Medulla oblongata (tissue), 1 donor: ENCODE measurements around the gene POU3F2.

ENCODE experiments used
- DNase-seq: peaks from one replicate; pipeline ENCODE4 v3.0.0-alpha.2; 2015; ENCODE audit errors: extremely low spot score

The POU3F2 gene

DNA sequence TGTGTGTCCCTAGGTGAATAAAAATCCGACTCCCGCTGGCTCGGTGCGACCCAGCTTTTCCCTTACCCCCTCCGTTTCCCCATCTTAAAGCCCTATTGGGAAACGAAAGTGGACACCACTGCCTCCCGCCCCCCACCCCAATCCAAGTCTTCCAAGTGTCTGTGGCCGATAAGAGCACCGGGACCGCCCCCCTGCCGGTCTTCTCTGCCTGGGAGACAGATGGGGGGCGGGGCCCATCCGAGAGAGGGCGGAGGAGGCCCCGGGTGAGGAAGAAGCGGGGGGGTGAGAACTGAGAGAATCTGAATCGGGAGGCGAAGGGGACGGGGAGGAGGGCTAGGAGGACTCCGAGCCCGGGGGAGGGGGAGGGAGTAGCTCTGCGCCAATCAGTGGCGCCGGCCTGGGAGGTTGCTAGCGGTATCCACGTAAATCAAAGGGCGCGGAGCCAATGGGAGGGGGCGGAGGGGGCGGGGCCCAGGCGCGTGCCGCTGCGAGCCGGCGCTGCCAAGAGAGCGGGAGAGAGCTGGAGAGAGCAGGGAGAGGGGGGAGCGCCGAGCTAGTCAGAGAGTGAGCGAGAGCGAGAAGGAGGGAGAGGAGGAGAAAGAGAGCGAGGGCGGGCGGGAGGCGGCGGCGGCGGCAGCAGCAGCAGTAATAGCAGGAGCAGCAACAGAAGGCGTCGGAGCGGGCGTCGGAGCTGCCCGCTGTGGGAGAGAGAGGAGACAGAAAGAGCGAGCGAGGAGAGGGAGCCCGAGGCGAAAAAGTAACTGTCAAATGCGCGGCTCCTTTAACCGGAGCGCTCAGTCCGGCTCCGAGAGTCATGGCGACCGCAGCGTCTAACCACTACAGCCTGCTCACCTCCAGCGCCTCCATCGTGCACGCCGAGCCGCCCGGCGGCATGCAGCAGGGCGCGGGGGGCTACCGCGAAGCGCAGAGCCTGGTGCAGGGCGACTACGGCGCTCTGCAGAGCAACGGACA lies at the start of gene POU3F2:
Gene POU3F2 (plus strand): TSS at position 515 of the 972 bp plus-strand sequence. CDS start 300 bp downstream, at position 815.
- peak; percentile 98 for DNase-seq

DNA sequence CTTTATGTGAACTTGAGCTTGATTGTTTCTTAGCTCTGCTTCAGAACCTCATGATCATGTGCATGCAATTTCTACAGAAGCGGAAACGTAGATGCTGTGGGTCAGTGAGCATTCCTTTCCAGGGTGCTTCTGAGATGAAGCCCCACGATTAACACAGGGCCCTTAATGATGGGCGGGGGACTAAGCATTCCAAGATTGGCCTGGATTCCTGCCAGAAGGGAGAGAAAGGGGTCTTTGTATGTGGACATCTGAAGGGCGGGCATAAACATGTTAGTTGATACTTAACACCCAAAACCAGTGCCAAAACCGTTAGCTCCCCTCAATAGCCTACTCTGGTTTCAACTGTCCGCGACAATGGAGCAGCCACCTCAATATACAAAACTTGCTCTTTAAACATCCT lies 46.9 kb upstream of the POU3F2 start:
- DNase-seq = peak; percentile 56

DNA sequence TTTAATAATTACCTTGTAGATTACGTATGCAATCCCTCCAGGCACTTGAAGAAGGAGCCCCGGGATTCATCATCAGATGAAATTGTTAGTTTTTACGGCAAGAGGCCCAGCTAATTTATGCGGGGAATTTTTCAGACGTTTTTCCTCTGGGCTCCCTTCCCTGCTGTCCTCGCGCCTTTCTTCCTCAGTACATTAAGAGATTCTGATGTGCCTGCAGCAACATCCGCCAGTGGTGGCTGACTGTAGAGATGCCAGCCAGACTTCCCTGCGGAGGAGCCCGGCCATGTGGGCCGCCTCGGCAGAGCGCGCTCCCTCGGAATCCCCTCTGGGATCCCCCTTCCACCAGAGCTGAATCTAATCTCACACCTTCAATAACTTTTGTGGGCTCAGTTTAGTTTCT lies 46.4 kb upstream of the POU3F2 start:
- peak; percentile 31 for DNase-seq

DNA sequence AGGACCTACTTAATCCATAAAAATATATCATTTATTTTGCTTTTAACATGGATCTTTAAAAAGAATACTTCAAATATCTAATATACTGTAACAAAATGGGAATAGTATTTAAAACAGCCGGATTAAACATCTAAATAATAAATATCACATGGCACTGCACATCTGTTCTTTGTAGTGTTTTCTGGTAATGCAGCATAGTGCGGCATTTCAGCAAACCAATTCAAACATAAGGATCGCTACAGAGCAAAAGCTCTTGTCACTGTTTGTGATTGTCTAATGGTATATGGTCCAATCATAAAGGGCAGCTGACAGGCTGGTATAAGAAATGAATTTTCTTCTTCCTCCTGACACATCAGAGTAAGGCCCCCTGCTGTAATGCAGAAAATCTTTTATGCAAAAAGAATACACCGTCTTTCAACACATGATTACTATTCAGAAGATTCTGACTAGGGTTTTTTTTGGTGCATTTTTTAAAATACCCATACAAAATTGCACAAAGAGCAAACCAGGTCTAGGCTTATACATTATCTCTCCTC lies 40.0 kb upstream of the POU3F2 start:
- no peak for DNase-seq

DNA sequence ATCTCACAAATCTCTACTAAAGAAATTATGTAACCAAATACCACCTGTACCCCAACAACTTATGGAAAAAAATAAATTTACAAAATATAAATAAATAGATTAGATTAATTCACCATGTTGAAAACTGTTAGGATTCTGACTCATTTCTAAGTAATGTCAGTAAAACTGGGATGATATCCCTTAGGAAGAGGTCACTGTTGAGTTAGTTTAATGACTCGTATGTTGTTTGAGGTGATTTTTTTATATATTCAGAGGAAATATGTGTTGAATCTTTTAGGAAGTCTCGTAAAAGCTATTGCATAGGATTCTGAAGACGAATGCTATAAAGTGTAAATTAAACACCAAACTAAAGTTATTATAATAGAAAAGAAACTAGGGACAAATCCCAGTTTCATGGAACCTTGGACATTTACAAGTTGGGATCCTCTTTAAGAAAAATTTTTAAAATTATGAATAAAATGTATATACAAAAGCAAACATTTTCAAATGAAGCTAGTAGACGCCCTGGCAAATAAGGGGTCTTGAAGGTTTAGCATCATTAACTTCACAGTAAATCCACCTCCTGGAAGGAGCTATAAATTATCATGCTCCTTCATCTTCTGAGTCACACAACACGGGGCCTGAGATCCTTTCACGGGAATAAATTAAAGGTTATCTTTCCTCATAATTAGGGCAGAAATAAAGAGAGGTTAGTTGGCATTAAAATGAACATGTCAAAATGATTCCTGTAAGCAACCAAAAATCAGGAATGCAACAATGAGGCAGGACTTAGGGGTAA lies 37.0 kb upstream of the POU3F2 start:
- no peak for DNase-seq

DNA sequence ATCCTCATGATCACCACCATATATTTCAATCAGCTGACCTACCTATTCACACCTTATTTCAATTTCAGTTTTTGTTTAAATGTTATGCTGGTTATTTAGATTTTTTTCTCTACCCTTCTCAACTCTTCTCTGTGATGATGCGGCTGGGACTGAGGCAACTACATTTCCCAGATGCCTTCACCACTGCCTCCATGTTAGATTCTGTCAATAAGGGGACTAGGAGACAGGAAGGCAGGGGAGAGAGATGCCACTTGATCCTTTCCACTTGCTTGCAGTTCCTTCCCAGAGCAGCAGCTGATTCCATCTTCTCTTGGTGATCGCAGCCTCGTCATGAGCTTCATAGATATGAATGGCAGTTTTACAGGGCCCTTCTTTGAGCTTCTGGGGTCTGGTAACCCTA lies 33.5 kb upstream of the POU3F2 start:
- no peak for DNase-seq

DNA sequence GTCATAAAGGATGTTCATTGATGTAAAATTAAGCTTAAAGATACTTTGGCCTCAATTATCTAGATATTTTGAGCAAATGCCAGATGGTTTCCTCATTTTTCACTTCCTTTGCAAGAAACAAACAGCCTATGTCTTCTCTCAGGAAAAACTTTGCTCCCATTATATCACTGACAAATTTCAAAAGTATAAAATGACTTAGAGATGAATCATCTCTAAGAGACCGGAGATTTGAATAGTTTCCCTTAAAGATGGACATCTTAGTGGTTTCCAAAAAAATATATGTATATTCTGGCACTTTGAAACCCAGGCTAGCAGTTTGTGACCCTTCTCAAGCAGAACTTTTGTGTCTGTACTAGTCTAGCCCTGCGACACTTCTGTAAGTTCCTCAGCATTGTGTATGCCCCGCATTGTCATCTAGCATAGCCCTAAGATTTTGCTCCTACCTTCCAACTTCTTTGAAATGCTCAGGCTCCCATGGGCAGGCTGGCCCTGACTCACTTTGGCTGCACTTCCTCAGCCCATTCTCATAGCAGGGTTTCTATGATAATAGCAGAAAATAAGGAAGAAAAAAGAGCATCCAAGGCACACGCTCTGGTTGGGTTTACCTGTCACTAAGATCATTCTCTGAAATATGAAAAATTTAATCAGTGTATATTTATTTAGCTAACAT lies 25.7 kb upstream of the POU3F2 start:
- DNase-seq = no peak

DNA sequence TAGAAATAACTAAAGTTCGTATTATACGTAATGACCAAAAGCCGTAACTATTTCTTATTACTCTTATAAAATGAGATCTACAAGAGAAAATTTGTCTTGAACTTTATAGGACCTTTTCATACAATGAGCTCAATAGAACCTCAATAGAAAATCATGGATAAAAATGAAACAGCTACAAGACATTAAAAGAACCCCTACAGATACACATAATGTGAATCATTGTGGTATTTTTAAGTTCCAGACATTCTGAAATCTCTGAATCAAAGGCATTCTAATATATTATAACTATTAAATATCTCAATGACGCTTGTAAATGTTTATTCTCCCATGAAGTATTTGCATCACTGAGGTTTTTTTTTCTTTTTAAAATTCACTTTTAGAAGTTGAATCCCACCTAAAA lies 22.2 kb upstream of the POU3F2 start:
- no peak for DNase-seq

DNA sequence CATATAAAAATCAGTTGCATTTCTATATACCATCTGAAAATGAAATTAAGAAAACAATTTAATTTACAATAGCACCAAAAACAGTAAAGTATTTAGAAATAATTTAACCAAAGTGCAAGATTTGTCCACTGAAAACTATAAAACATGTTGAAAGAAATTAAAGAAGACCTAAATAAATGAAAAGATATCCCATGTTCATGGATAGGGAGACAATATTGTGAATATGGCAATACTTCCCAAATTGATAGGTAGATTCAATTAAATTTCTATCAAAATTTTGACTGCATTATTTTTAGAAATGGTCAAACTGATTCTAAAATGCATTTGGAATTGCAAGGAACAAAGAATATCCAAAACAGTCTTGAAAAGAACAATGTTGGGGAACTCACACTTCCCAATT lies 17.6 kb upstream of the POU3F2 start:
- DNase-seq = no peak

DNA sequence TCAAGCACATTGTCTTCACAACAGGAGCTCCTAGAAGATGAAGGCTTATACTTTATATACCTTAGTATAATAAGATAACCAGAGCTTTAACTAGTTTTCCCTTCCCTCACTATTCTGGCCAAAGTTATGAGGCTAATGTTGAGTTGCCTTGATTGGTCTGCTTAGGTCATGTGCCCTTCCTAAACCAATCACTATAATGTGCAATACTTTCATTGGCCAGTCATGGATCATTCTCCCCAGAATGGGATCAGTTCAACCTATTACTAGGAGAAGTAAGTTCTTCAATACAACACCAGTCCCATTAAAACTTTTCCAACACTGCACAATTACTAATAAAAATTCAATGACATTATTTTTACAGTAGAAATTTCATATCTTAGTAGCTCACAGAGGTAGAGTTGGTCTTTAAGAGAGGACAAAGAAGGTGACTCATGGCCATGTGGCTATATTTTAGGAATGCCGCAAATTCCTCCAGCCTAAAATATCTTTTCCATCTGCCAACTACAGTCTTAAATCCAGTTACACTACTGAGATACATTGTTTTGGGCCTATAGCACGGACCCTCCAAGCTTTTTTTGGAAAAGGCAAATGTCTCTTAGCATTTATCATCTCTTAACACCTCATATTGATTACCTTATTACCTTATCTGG lies 12.5 kb upstream of the POU3F2 start:
- DNase-seq = no peak

DNA sequence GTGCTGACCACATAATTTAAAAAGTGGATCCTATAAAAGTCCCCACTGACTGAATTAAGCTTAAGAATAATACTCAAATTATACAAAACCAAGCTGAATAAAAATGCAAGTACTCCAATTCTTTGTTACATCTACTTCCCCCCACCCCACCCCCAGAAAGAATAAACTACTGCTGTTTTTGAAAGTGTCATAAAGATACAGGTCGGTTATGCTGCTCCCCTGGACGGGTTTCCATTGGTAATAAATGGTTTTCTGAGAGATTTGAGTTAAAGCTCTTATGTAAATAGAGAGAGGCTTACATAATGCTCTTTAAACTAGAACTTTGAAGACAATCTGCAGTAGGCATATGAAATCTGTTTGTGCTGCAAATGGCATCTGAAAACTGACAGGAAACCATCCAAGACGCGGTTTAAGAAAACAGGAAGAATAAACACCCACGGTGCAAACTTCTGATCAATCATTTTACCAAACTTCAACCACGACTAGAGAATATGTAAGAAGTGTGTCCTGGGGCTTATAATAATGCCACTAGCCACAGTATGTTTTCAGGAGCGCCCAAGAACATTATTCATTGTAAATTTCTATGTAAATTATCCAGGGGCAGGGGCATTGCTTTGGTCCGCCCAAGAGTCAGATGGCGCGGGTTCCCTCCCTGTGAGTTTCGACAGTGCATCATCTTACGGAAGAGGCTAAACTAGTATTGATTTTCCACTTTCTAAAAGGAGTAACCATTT lies 10.8 kb upstream of the POU3F2 start:
- peak; percentile 42 for DNase-seq

DNA sequence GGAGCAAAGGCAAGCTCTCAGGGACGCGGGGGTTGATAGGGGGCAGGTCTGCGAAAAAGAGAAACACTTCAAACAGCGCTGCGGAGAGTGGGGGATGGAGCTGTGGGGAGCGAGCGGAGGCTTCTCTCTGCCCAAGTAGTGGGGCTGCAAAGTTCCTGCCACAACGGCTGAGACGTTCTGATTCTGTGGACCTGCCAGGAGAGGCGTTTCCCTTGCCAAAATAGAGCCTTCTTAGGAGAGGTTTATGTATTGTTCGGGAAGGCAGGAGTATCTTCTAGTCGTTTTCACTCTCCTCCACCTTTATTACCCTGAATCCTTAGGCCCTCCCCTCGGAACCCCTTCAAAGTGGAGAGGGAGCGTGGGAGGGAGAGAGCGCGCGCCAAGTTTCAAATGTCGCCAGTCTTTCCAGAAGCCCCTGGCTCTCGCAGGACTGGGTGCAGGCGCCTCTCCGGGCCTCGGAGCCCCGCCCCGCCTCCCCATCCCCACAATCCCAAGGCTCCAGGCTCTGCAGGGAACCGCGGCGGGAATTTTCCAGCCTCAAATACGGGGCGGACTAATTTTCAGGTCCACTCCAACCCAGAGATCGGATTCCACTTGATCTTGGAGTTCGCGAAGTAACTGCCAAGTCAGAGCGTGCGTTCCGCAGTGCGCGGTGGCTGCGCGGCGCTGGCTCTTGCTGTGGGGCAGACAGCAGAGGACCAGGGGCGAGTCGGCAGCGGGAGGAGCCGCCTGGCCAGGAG lies 10.0 kb upstream of the POU3F2 start:
- peak; percentile 58 for DNase-seq

DNA sequence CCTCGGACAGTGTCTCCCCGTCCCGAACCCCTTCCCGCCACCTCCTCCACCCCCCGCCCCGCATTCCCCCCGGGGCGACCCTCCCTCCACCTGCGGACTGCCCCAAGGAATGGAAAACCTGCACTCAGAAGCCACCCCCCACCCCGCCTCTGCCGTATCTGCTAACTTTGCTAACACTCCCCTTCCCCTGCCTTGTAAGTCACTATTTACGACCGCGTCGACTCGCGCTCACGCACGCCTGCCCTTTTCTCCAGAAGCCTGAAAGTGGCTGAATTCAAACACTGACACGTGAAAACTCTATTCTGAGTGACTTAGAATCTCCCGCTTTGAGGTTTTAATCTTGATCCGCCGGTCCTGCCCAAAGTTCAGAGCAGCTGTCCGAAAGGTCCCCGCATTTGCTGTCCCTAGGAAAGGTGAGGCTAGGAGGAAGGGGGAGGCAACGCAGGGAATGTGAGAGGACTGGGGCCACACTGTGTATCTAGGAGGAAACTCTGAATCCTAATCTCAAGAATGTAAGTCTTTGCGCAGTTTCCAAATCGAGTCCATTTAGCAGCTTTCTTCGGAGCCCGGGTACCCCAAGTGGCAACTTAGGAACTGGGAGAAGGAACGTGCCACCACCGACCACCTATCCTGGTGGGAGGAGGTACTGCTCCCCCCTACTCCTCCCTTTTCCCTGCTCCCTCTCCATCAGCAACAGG lies 9.3 kb upstream of the POU3F2 start:
- DNase-seq = no peak

DNA sequence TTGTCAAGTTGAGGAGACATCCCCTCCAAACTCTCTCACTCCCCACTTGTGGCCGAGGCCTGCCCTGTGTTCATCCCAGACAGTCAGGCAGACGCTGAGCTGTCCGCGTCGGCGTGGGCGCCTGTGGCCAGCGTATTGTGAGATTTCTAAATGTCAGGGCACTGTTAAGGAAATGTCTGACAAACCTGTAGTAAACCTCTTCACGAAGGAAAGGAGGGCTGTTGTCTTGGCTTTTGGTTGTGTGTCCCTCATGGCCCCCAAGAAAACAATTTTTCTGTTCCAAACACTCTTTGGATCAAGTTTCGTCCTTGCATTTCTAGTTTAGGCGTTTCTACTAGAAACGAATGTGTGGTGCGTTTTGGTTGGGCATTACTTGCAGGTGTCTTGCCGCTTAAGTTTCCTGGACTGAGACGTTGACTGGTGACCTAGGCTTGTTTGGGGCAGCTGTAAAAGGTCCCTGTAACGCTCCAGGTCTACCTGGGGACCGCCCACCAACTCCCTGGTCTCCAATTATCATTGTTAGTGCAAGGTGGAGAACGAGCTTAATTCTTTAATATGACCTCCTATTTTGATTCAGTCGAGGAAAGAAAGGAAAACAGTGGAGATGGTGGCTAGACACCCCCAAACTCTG lies 8.7 kb upstream of the POU3F2 start:
- no peak for DNase-seq

DNA sequence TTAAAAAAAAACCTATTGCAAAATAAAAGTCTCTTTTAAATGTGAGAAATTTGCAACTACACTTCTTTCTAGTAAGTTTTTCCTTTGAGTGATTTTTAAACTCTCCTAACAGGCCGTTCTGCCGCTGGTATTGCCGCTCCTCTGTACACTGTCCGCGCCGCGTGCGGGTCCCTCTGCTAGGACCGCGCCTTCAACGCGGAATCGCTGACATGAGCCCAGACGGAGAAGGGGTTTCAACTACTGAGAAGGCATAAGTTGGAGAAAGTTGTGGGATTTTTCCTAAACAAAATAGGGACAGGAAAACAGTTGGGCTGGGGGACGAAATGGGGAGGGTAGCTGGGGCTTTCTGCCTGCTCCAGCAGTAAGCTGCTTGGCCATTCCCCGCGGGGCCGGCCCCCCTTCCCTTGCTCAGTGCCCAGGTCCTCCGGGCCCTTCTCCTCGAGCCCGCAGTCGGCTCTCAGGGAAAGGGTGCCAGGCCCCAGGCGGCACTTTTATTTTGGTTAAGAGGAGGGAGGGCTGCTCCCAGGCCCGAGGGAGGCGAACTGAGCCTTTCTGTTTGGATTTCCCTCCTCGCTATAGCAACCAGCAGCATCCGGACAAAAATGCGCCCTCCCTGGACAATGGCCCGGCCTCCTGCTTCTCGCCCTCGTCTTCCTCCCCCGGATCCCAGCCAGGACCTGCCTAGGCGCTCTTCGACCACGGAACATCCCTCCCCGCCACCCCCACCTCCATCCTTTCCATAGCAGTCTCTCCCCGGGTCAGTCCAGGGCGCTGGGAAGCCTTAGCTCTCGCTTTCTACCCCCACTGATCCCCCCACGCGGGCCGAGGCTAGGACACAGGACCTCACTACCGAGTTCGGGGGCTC lies 6.8 kb upstream of the POU3F2 start:
- DNase-seq = peak; percentile 86

DNA sequence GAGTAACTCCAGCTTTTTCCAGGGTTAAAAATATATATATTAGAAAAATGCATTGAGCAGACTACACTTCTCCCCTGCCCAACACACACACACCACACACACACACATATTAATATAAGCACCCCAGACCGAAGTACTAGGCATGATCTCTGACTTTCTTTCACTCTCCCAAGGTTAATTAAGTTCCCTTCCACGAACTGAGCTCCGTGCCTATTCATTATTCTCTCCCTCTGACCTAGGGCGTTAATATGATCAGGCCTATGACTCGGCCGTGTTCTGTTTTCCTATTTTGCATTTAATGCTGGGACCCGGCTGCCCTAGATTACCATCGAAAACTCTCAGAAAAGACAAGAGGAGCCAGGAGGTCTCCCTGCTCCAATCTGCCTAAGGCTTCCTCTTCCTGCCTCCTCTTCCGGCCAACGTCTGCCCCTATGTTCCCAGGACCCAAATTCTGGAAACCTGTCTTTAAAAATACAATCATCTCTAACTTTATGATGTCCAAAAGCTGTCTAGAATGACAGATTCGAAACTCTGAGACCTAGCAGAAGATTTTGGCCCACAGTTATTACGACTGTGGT lies 6.1 kb upstream of the POU3F2 start:
- DNase-seq = no peak

DNA sequence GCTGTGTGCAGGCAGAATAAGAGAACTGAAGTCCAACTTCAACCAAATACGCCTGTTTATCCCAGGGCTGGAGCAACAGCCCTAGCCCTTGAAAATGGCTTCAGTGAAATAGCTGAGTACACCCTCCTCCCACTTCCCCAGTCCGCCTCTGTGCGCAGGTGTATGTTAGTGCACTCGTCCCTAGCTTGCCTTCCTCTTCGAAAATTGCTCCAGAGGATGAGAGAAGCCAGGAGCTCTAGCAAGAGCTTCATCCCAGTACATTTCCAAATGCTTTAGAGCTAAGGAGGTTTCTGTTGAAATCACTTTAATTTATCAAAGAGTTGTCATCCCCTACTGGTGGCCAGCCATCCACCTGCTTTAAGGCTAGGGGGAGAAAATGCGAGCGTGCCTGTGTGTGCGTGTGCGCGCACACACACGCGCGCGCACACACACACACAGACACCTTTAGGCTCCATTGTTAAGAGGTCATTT lies 5.4 kb upstream of the POU3F2 start:
- DNase-seq = no peak
